Right lobe of liver (tissue), 6 donors: ENCODE data around the gene CYTH2. TPM values are rescaled to one million over a fixed set of nuclear protein-coding genes. Genes with fewer than 3 reads are reported as not detected.

Experiments used
- ATAC-seq, 4 donors: fragments of 200-7000 bp; cut with Tn5 transposase; one replicate each; pipeline ENCODE4 v1.9.1; 2020; ENCODE audit warnings: mild to moderate bottlenecking in 4 of 4, moderate library complexity in 4 of 4
- DNase-seq, 3 donors: peaks; one replicate each; pipeline ENCODE4 v3.0.0-alpha.2; 2020
- H3K27ac ChIP-seq, 3 donors: fragments of 200-600 bp; one replicate each; pipeline ENCODE4 v1.8.0; 2022
- H3K27me3 ChIP-seq, 2 donors: fragments of 200-600 bp; one replicate each; pipeline ENCODE4 v1.8.0; 2022
- H3K36me3 ChIP-seq, 4 donors: fragments of 200-600 bp; sonication (generic) in 1 of 4; one replicate each; pipeline versions ENCODE4 v1.5.1 to v1.8.0; 2017 to 2022; ENCODE audit warnings: control low read depth in 1 of 4
- H3K4me1 ChIP-seq, 4 donors: fragments of 200-600 bp; sonication (generic) in 1 of 4; one replicate each; pipeline versions ENCODE4 v1.5.1 to v1.8.0; 2017 to 2022; ENCODE audit warnings: control low read depth in 1 of 4
- H3K4me3 ChIP-seq, 3 donors: fragments of 200-600 bp; one replicate each; pipeline ENCODE4 v1.8.0; 2022
- H3K9me3 ChIP-seq, 4 donors: fragments of 200-600 bp; sonication (generic) in 1 of 4; one replicate each; pipeline versions ENCODE4 v1.5.1 to v1.8.0; 2017 to 2022; ENCODE audit warnings: control low read depth in 1 of 4
- CTCF ChIP-seq, 4 donors: fragments of 200-600 bp in 3 of 4; fragments of 450-650 bp in 1 of 4; IDR thresholded peaks; one replicate each; pipeline versions ENCODE4 v1.5.1 to v1.8.0; 2016 to 2022; ENCODE audit warnings: antibody characterized with exemption in 4 of 4, mild to moderate bottlenecking in 2 of 4
- POLR2A ChIP-seq: fragments of 450-650 bp; IDR thresholded peaks from one replicate; pipeline ENCODE4 v1.6.1; 2017; ENCODE audit warnings: antibody characterized with exemption, mild to moderate bottlenecking
- WGBS: methylation state at CpG from one replicate; pipeline ENCODE4 v1.1.6; 2018; ENCODE audit warnings: low coverage, low lambda C conversion rate; ENCODE audit not compliant: insufficient coverage; ENCODE audit errors: missing lambda C conversion rate; 5-methylcytosine and 5-hydroxymethylcytosine counted together
- intact Hi-C, 2 donors: fragments of 100-400 bp; cut with DNase I; formaldehyde crosslinking; loops; one replicate each; pipeline versions ENCODE4 v1.11.2 to v1.14.1; 2022
- total RNA-seq, 6 experiments: library from RNA; depleted of rRNA in 2 of 6; stranded (reverse); fragments of >200 nt in 2 of 6; fragmentation: NEBNext Ultra II Directional in 3 of 6; extraction: Animal tissue kit (Norgen Biotek cat#: 25700) in 3 of 6; gene quantifications; one replicate each; pipeline versions ENCODE4 v1.1.0 to v1.2.4, GENCODE V29; 2016 to 2023
- donor health status: DM: no; HTN: yes; CAD: no.
- donor health status: DM: no; HTN: no; CAD: no.
- donor health status: DM: no; HTN: no; CAD: no.
- donor health status: DM: no; HTN: yes; CAD: no.
- donor health status: DM: no; HTN: yes; CAD: no.

The CYTH2 gene
- total RNA-seq, 6 experiments from 2014 or later = 7.7 to 22.7 (median 13.5) TPM

GRCh38 chr19:48445256-48445605 is 23.9 kb upstream of the CYTH2 start:
- peaks cover 0 to 17% (median 8%) of the 10 kb centered on the region in 4 donors for H3K4me1 ChIP-seq
- TF ChIP-seq POLR2A = no peak
- peak; percentile 38 to 60 (median 48) for TF ChIP-seq CTCF (IDR thresholded peaks at IDR 0.05)
- DNase-seq = no peak
- intact Hi-C loops = no loop called here
- H3K27ac ChIP-seq = peak overlapping the region; percentile 52 to 87 (median 72)
- H3K9me3 ChIP-seq = no peaks in the 10 kb centered on the region
- ATAC-seq = peak; percentile 63 to 79 (median 71)
- WGBS = 3% methylated on average over 6 of the region's 6 CpGs
- H3K4me3 ChIP-seq = peak overlapping the region; percentile 79 to 100 (median 99)
- H3K27me3 ChIP-seq = peaks cover 0 to 5% of the 10 kb centered on the region in 2 donors
- peaks cover 0 to 23% (median 4%) of the 10 kb centered on the region in 4 donors for H3K36me3 ChIP-seq

GRCh38 chr19:48445606-48446481 is 23.3 kb upstream of the CYTH2 start, which contains the start of gene GRWD1:
TSS of gene GRWD1 (plus strand) at chr19:48445983. CDS start at chr19:48446006, 23 bp downstream.
- H3K4me3 ChIP-seq = peak within 1 kb of the TSS; percentile 79 to 100 (median 99)
- H3K36me3 ChIP-seq = peaks cover 0 to 29% (median 7%) of the 10 kb centered on the region in 4 donors
- WGBS = under 1% methylated on average over 26 of the region's 61 CpGs
- intact Hi-C loops = no loop called here
- ATAC-seq = peak; percentile 90 to 95 (median 94)
- DNase-seq = peak; percentile 90 to 95 (median 94)
- TF ChIP-seq CTCF (IDR thresholded peaks at IDR 0.05) (no peak), POLR2A (peak; percentile 52)
- H3K9me3 ChIP-seq = no peaks in the 10 kb centered on the region
- peaks cover 0 to 5% of the 10 kb centered on the region in 2 donors for H3K27me3 ChIP-seq
- H3K27ac ChIP-seq = peak within 1 kb of the TSS; percentile 52 to 87 (median 72)
- peaks cover 0 to 17% (median 8%) of the 10 kb centered on the region in 4 donors for H3K4me1 ChIP-seq

GRCh38 chr19:48446579-48446978 is 22.6 kb upstream of the CYTH2 start:
- DNase-seq (no peak), ATAC-seq (no peak)
- H3K27ac ChIP-seq = peak overlapping the region in 1 of 3 donors; percentile 52
- peaks cover 0 to 5% of the 10 kb centered on the region in 2 donors for H3K27me3 ChIP-seq
- intact Hi-C loops = no loop called here
- H3K4me1 ChIP-seq = peaks cover 0 to 17% (median 8%) of the 10 kb centered on the region in 4 donors
- no peaks in the 10 kb centered on the region for H3K9me3 ChIP-seq
- WGBS = 77% methylated on average over 4 of the region's 7 CpGs
- peak overlapping the region; percentile 79 to 100 (median 99) for H3K4me3 ChIP-seq
- TF ChIP-seq CTCF (IDR thresholded peaks at IDR 0.05) (no peak), POLR2A (no peak)
- peaks cover 0 to 36% (median 11%) of the 10 kb centered on the region in 4 donors for H3K36me3 ChIP-seq

- TF ChIP-seq POLR2A (no peak), CTCF (IDR thresholded peaks at IDR 0.05) (no peak)
- Histone ChIP-seq H3K9me3 (no peaks in the 10 kb centered on the region), H3K27ac (no peak overlapping the region), H3K36me3 (peaks cover 0 to 49% (median 14%) of the 10 kb centered on the region in 4 donors), H3K4me1 (peaks cover 0 to 27% (median 9%) of the 10 kb centered on the region in 4 donors), H3K27me3 (peaks cover 0 to 5% of the 10 kb centered on the region in 2 donors), H3K4me3 (no peak overlapping the region)
- ATAC-seq (no peak), DNase-seq (no peak)
- intact Hi-C loops = no loop called here
- WGBS = 67% methylated on average over 4 of the region's 4 CpGs
Observed at GRCh38 chr19:48448563-48448962, 20.6 kb upstream of the CYTH2 start.
